ENCODE results near the gene SUSD1. TPM values are rescaled to one million over a fixed set of nuclear protein-coding genes. Genes with fewer than 3 reads are reported as not detected.

The SUSD1 gene
- total RNA-seq, 1 donor from 2014 or later, result 15.7 TPM

- TF ChIP-seq CTCF (IDR thresholded peaks at IDR 0.05), result no peak
- ChIA-PET CTCF (interaction anchor here (0.8 to 1.0 kb wide), 2 partner anchors 25 to 65 kb away, joined by 3 read pairs; no protein-coding TSS in a partner anchor), POLR2A (interaction anchor here (1.6 kb wide), 1 partner anchor 12 kb away, joined by 10 read pairs; the partner anchor contains the start of gene SUSD1)
- no peaks in the 10 kb centered on the region for H3K36me3 Mint-ChIP-seq (ENCODE audit: low read depth)
- DNase-seq, result no peak
- peak overlapping the region; percentile 21 for H3K27ac Mint-ChIP-seq
- intact Hi-C loops (cut with micrococcal nuclease), result loop anchor here (1.0 kb wide), 2 partner anchors 11 to 23 kb away; no protein-coding TSS in a partner anchor
- peak; percentile 80 for ATAC-seq (ENCODE audit: low read depth)
- H3K27me3 Mint-ChIP-seq, result no peaks in the 10 kb centered on the region
- H3K9me3 Mint-ChIP-seq, result no peaks in the 10 kb centered on the region
- no peak overlapping the region for H3K4me3 Mint-ChIP-seq
- peaks cover 16% of the 10 kb centered on the region for H3K4me1 Mint-ChIP-seq
Measured at GRCh38 chr9:112162621-112163413, 12.3 kb downstream of the SUSD1 start.

- H3K27ac Mint-ChIP-seq, result no peak overlapping the region
- POLR2A ChIA-PET, result no interaction called here
- no peak for ATAC-seq (ENCODE audit: low read depth)
- peaks cover 12% of the 10 kb centered on the region for H3K4me1 Mint-ChIP-seq
- H3K27me3 Mint-ChIP-seq, result no peaks in the 10 kb centered on the region
- H3K9me3 Mint-ChIP-seq, result no peaks in the 10 kb centered on the region
- TF ChIP-seq CTCF (IDR thresholded peaks at IDR 0.05), result no peak
- no peak overlapping the region for H3K4me3 Mint-ChIP-seq
- intact Hi-C loops (cut with micrococcal nuclease), result no loop called here
- H3K36me3 Mint-ChIP-seq (ENCODE audit: low read depth), result peaks cover 6% of the 10 kb centered on the region
- no peak for DNase-seq
- CTCF ChIA-PET, result no interaction called here
Measured at GRCh38 chr9:112159781-112160180, 15.3 kb downstream of the SUSD1 start.

- no peak for TF ChIP-seq CTCF (IDR thresholded peaks at IDR 0.05)
- intact Hi-C loops (cut with micrococcal nuclease), result no loop called here
- POLR2A ChIA-PET, result no interaction called here
Measured at GRCh38 chr9:112158656-112159367, 16.3 kb downstream of the SUSD1 start.

GRCh38 chr9:112157961-112158360 lies 17.1 kb downstream of the SUSD1 start:
- H3K4me1 Mint-ChIP-seq, result peaks cover 10% of the 10 kb centered on the region
- no peaks in the 10 kb centered on the region for H3K27me3 Mint-ChIP-seq
- POLR2A ChIA-PET, result interaction anchor here (0.7 kb wide), 1 partner anchor 123 kb away, joined by 3 read pairs; no protein-coding TSS in a partner anchor
- H3K36me3 Mint-ChIP-seq (ENCODE audit: low read depth), result peaks cover 8% of the 10 kb centered on the region
- H3K4me3 Mint-ChIP-seq, result no peak overlapping the region
- intact Hi-C loops (cut with micrococcal nuclease), result no loop called here
- TF ChIP-seq CTCF (IDR thresholded peaks at IDR 0.05), result no peak
- no peak overlapping the region for H3K27ac Mint-ChIP-seq
- ATAC-seq (ENCODE audit: low read depth), result no peak
- H3K9me3 Mint-ChIP-seq, result no peaks in the 10 kb centered on the region
- CTCF ChIA-PET, result no interaction called here
- DNase-seq, result no peak

More at GRCh38 chr9:112158656-112159367, 16.3 kb downstream of the SUSD1 start:
- Mint-ChIP-seq H3K36me3 (ENCODE audit: low read depth) (peaks cover 8% of the 10 kb centered on the region), H3K9me3 (no peaks in the 10 kb centered on the region), H3K4me1 (peaks cover 12% of the 10 kb centered on the region), H3K4me3 (no peak overlapping the region), H3K27me3 (no peaks in the 10 kb centered on the region), H3K27ac (no peak overlapping the region)
- no peak for DNase-seq
- CTCF ChIA-PET, result no interaction called here
- ATAC-seq (ENCODE audit: low read depth), result no peak

- ChIA-PET POLR2A (no interaction called here), CTCF (no interaction called here)
- ATAC-seq (ENCODE audit: low read depth) (no peak), DNase-seq (no peak)
- Mint-ChIP-seq H3K27me3 (no peaks in the 10 kb centered on the region), H3K36me3 (ENCODE audit: low read depth) (peaks cover 8% of the 10 kb centered on the region), H3K27ac (no peak overlapping the region), H3K4me1 (peaks cover 1% of the 10 kb centered on the region), H3K4me3 (no peak overlapping the region), H3K9me3 (no peaks in the 10 kb centered on the region)
- no peak for TF ChIP-seq CTCF (IDR thresholded peaks at IDR 0.05)
- intact Hi-C loops (cut with micrococcal nuclease), result no loop called here
Measured at GRCh38 chr9:112157087-112157486, 18.0 kb downstream of the SUSD1 start.

Data from activated B cell treated with CpG ODN at 0.5 μM for 24 hours (primary cell).